Heart left ventricle (tissue), 16 donors: Measurements from ENCODE around the gene NMNAT3. TPM values are rescaled to one million over a fixed set of nuclear protein-coding genes. Genes with fewer than 3 reads are reported as not detected.

Experiments
- ATAC-seq, 4 donors: fragments of 200-7000 bp; cut with Tn5 transposase; one replicate each; pipeline ENCODE4 v1.9.1; 2020 to 2022; ENCODE audit warnings: moderate library complexity in 4 of 4, mild to moderate bottlenecking in 3 of 4, moderate number of reproducible peaks in 1 of 4
- DNase-seq, 5 donors: peaks; one replicate each; pipeline ENCODE4 v3.0.0-alpha.2; 2020
- H3K27ac ChIP-seq, 12 donors: fragments of 200-600 bp; sonication (generic) in 4 of 12; one replicate each; pipeline versions ENCODE4 v1.5.0 to v1.8.0; 2016 to 2022; ENCODE audit warnings: mild to moderate bottlenecking in 2 of 12
- H3K27me3 ChIP-seq, 9 donors: fragments of 200-600 bp; sonication (generic) in 2 of 9; one replicate each; pipeline versions ENCODE4 v1.5.1 to v1.8.0; 2016 to 2022; ENCODE audit warnings: mild to moderate bottlenecking in 3 of 9
- H3K36me3 ChIP-seq, 9 donors: fragments of 200-600 bp; sonication (generic) in 2 of 9; one replicate each; pipeline versions ENCODE4 v1.5.0 to v1.8.0; 2018 to 2022; ENCODE audit warnings: mild to moderate bottlenecking in 2 of 9
- H3K4me1 ChIP-seq, 12 donors: fragments of 200-600 bp; sonication (generic) in 4 of 12; one replicate each; pipeline versions ENCODE4 v1.5.0 to v1.8.0; 2016 to 2022; ENCODE audit warnings: mild to moderate bottlenecking in 3 of 12
- H3K4me3 ChIP-seq, 12 donors: fragments of 200-600 bp; sonication (generic) in 4 of 12; one replicate each; pipeline versions ENCODE4 v1.5.0 to v1.8.0; 2017 to 2022; ENCODE audit warnings: mild to moderate bottlenecking in 9 of 12, moderate library complexity in 4 of 12
- H3K9me3 ChIP-seq, 12 donors: fragments of 200-600 bp; sonication (generic) in 4 of 12; one replicate each; pipeline versions ENCODE4 v1.5.0 to v1.8.0; 2016 to 2022; ENCODE audit warnings: mild to moderate bottlenecking in 1 of 12
- CTCF ChIP-seq, 12 donors: fragments of 200-600 bp; sonication (generic) in 4 of 12; IDR thresholded peaks; one replicate each; pipeline versions ENCODE4 v1.5.0 to v1.8.0; 2018 to 2022; ENCODE audit warnings: antibody characterized with exemption in 12 of 12, mild to moderate bottlenecking in 5 of 12
- POLR2A ChIP-seq, 2 donors: fragments of 450-650 bp; IDR thresholded peaks; one replicate each; pipeline ENCODE4 v1.6.1; 2017; ENCODE audit warnings: antibody characterized with exemption in 2 of 2, mild to moderate bottlenecking in 2 of 2, moderate library complexity in 2 of 2
- WGBS, 4 donors: extraction: QIAGEN DNeasy Blood & Tissue Kit in 2 of 4; methylation state at CpG; one replicate each; pipeline versions ENCODE4 v1.1.5 to v1.1.7; 2013 to 2018; 5-methylcytosine and 5-hydroxymethylcytosine counted together
- intact Hi-C, 10 donors: fragments of 100-400 bp; cut with DNase I; formaldehyde crosslinking; loops; one replicate each; pipeline versions ENCODE4 v1.11.1 to v1.14.2; 2022
- polyA plus RNA-seq, 2 donors: library from polyadenylated mRNA; stranded (reverse); fragments of 200-250 nt; gene quantifications; one replicate each; pipeline ENCODE4 v1.2.3, GENCODE V29; 2013
- total RNA-seq, 9 donors: library from RNA; depleted of rRNA in 2 of 9; stranded (reverse); fragments of >200 nt in 2 of 9; fragmentation: NEBNext Ultra II Directional in 3 of 9; extraction: Animal tissue kit (Norgen Biotek cat#: 25700) in 3 of 9; gene quantifications; one replicate each; pipeline versions ENCODE4 v1.1.0 to v1.2.4, GENCODE V29; 2016 to 2023
- donor health status: ischemic (EF 13 %, LVEDD 7.1; RV severe dilation, severe dysfunction).
- donor health status: healthy with polysubstance abuse.
- donor health status: DM: no; HTN: yes; CAD: no.
- donor health status: DM: no; HTN: no; CAD: no.
- donor health status: ischemic (EF 25% LVEDD 6.9; RV normal size, moderate dysfunction).
- donor health status: ischemic (EF 25% LVEDD 5.7; RV mildly dilated, moderate dysfunction).
- donor health status: healthy.
- donor health status: DM: yes; HTN: yes; CAD: no.
- donor health status: ischemic (EF 35%, LVEDD 5.7; RV mildly dilated, moderate dysfunction).
- donor health status: nonischemic (EF 11% LVEDD 7.7; RV severe dilation, severe dysfunction).
- donor health status: DM: yes; HTN: yes; CAD: no.
- donor health status: PGD.
- donor health status: ischemic (EF 29% LVEDD 5.4; RV normal size, mild dysfunction).
- donor health status: nonischemic (EF 23%, LVEDD 6.1; RV moderate dilation, normal function).

The NMNAT3 gene
- total and polyA plus RNA-seq, 11 donors: 6.5 to 15.4 (median 11.0) TPM

GRCh38 chr3:139627759-139628158, 50.0 kb downstream of the NMNAT3 start:
- Histone ChIP-seq H3K27me3 (no peaks in the 10 kb centered on the region), H3K4me1 (peaks cover 0 to 4% (median 0%) of the 10 kb centered on the region in 12 donors), H3K9me3 (peaks cover 0 to 2% (median 0%) of the 10 kb centered on the region in 12 donors), H3K36me3 (no peaks in the 10 kb centered on the region), H3K4me3 (no peak overlapping the region), H3K27ac (no peak overlapping the region)
- intact Hi-C loops: no loop called here
- ATAC-seq (no peak), DNase-seq (no peak)
- 71 to 83% (median 78%) methylated on average over 5 of the region's 5 CpGs for WGBS, 4 donors
- TF ChIP-seq CTCF (IDR thresholded peaks at IDR 0.05) (no peak), POLR2A (IDR thresholded peaks at IDR 0.05) (no peak)

GRCh38 chr3:139620438-139620837, 57.3 kb downstream of the NMNAT3 start:
- Histone ChIP-seq H3K9me3 (no peaks in the 10 kb centered on the region), H3K4me3 (no peak overlapping the region), H3K27ac (no peak overlapping the region), H3K4me1 (no peaks in the 10 kb centered on the region), H3K36me3 (no peaks in the 10 kb centered on the region), H3K27me3 (no peaks in the 10 kb centered on the region)
- WGBS, 4 donors: 48 to 62% (median 56%) methylated on average over 3 of the region's 3 CpGs
- no peak for TF ChIP-seq POLR2A (IDR thresholded peaks at IDR 0.05)
- no peak for TF ChIP-seq CTCF (IDR thresholded peaks at IDR 0.05)
- intact Hi-C loops: no loop called here
- no peak for ATAC-seq
- DNase-seq: no peak

- peak in 2 of 4 donors; percentile 31 to 42 for ATAC-seq
- Histone ChIP-seq H3K4me1 (no peaks in the 10 kb centered on the region), H3K36me3 (no peaks in the 10 kb centered on the region), H3K27ac (no peak overlapping the region), H3K9me3 (no peaks in the 10 kb centered on the region), H3K4me3 (no peak overlapping the region), H3K27me3 (no peaks in the 10 kb centered on the region)
- intact Hi-C loops: no loop called here
- WGBS, 4 donors: 6 to 15% (median 11%) methylated on average over 1 of the region's 1 CpG
- DNase-seq: no peak
- TF ChIP-seq CTCF (IDR thresholded peaks at IDR 0.05) (no peak), POLR2A (IDR thresholded peaks at IDR 0.05) (no peak)
Observed at GRCh38 chr3:139619484-139619883, 58.3 kb downstream of the NMNAT3 start.

GRCh38 chr3:139617672-139618268, 60.0 kb downstream of the NMNAT3 start:
- intact Hi-C loops: no loop called here
- no peaks in the 10 kb centered on the region for H3K36me3 ChIP-seq
- DNase-seq (no peak), ATAC-seq (no peak)
- TF ChIP-seq CTCF (IDR thresholded peaks at IDR 0.05) (no peak), POLR2A (IDR thresholded peaks at IDR 0.05) (no peak)
- H3K9me3 ChIP-seq: no peaks in the 10 kb centered on the region
- WGBS, 4 donors: 71 to 79% (median 75%) methylated on average over 3 of the region's 3 CpGs
- no peak overlapping the region for H3K27ac ChIP-seq
- no peaks in the 10 kb centered on the region for H3K4me1 ChIP-seq
- H3K4me3 ChIP-seq: no peak overlapping the region
- H3K27me3 ChIP-seq: no peaks in the 10 kb centered on the region
